Measurements from ENCODE around the gene MOB1B. TPM values are rescaled to one million over a fixed set of nuclear protein-coding genes. Genes with fewer than 3 reads are reported as not detected.

Gene MOB1B
- total and polyA plus RNA-seq, 2 of the 13 experiments (the other 11 are each of a cell fraction or from before 2014, with no cell fraction given) = 3.9 to 4.0 TPM

- TF ChIP-seq PAX8 (CRISPR knock-in tag; IDR thresholded peaks at IDR 0.05; ENCODE audit: borderline replicate concordance) (no peak), RFX5 (IDR thresholded peaks at IDR 0.05; ENCODE audit: low read depth, low read length) (no peak), CREB1 (IDR thresholded peaks at IDR 0.05) (no peak), CREB1 (CRISPR knock-in tag; IDR thresholded peaks at IDR 0.05) (no peak), ZNF343 (CRISPR knock-in tag; IDR thresholded peaks at IDR 0.05) (no peak), ZNF597 (CRISPR knock-in tag; IDR thresholded peaks at IDR 0.05) (no peak), SMAD1 (CRISPR knock-in tag; IDR thresholded peaks at IDR 0.05; ENCODE audit: borderline replicate concordance, low read depth) (no peak), CCDC6 (CRISPR knock-in tag; IDR thresholded peaks at IDR 0.05) (no peak), ERF (CRISPR knock-in tag; IDR thresholded peaks at IDR 0.05) (no peak), NCOA5 (CRISPR knock-in tag; IDR thresholded peaks at IDR 0.05) (no peak)
- TF ChIP-seq, protein P1, sequence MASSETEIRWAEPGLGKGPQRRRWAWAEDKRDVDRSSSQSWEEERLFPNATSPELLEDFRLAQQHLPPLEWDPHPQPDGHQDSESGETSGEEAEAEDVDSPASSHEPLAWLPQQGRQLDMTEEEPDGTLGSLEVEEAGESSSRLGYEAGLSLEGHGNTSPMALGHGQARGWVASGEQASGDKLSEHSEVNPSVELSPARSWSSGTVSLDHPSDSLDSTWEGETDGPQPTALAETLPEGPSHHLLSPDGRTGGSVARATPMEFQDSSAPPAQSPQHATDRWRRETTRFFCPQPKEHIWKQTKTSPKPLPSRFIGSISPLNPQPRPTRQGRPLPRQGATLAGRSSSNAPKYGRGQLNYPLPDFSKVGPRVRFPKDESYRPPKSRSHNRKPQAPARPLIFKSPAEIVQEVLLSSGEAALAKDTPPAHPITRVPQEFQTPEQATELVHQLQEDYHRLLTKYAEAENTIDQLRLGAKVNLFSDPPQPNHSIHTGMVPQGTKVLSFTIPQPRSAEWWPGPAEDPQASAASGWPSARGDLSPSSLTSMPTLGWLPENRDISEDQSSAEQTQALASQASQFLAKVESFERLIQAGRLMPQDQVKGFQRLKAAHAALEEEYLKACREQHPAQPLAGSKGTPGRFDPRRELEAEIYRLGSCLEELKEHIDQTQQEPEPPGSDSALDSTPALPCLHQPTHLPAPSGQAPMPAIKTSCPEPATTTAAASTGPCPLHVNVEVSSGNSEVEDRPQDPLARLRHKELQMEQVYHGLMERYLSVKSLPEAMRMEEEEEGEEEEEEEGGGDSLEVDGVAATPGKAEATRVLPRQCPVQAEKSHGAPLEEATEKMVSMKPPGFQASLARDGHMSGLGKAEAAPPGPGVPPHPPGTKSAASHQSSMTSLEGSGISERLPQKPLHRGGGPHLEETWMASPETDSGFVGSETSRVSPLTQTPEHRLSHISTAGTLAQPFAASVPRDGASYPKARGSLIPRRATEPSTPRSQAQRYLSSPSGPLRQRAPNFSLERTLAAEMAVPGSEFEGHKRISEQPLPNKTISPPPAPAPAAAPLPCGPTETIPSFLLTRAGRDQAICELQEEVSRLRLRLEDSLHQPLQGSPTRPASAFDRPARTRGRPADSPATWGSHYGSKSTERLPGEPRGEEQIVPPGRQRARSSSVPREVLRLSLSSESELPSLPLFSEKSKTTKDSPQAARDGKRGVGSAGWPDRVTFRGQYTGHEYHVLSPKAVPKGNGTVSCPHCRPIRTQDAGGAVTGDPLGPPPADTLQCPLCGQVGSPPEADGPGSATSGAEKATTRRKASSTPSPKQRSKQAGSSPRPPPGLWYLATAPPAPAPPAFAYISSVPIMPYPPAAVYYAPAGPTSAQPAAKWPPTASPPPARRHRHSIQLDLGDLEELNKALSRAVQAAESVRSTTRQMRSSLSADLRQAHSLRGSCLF (CRISPR knock-in tag; IDR thresholded peaks at IDR 0.05; ENCODE audit: borderline replicate concordance) = no peak
Measured at GRCh38 chr4:70914000-70914399, 11.8 kb downstream of the MOB1B start (continued).
